HG02943 (cell line): Measurements from ENCODE around the gene TXNL4A.
"Not testable (repeated sequence)": the region's sequence is repeated elsewhere in the genome, so short reads cannot be mapped to it uniquely, and the experiment has no call there.

Experiments
- ATAC-seq: cut with Tn5 transposase; IDR thresholded peaks from one replicate; pipeline ENCODE4 v1.9.1; 2021; ENCODE audit warnings: mild to moderate bottlenecking, low read depth, moderate library complexity; ENCODE audit not compliant: unreplicated experiment

Gene TXNL4A, protein sequence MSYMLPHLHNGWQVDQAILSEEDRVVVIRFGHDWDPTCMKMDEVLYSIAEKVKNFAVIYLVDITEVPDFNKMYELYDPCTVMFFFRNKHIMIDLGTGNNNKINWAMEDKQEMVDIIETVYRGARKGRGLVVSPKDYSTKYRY

DNA sequence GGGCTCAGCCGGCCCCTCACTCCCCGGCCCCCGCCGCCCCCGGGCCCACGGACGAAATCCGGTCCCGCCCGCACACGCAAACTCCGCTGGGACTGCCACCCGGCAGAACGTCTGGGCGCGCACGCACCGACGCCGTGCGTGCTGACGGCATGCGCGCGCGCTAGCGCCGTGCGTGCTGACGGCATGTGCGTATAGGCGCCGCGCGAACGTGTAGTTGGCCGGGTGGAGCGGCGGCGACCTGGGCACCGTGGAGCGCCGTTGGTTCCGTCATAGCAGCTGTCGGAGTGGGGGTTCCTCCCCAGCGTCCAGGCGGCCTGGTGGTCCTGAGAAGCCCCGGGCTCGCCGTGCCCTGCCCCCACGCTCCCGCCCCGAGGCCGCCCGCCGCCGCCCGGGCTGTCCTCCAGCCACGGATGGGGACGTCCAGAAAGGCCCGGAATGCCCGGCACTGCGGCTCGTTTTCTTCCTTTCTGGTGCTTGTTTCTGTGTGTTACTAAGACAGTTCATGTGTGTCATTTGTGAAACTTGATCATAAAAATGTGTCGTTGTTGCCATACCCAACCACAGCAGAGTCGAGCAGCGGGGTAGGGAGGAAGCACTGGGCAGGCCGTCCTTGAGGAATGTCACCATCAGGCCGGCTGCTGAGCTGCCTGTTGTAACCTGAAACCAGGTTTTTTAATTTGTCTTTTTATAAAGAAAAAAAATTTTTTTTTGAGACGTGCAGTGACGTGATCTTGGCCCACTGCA is at the start of gene TXNL4A:
TSS of gene TXNL4A (minus strand) at position 113 of the 744 bp plus-strand sequence. CDS start 171 bp downstream, outside the sequence.
- ATAC-seq, result peak; percentile 92

DNA sequence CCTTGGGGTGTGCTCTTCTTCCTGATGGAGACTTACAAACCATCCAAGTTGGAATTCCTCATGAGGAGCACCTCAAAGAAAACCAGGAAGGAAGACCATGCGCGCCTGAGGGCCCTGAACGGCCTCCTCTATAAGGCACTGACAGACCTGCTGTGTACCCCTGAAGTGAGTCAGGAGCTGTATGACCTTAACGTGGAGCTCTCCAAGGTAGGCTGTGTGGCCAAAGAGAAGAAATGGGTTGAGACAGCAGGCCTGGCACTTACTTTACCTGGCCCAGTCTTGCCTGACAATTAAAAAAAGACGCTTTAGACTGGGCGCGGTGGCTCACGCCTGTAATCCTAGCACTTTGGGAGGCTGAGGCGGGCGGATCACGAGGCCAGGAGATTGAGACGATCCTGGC is 48.9 kb upstream of the TXNL4A start:
- no peak for ATAC-seq

DNA sequence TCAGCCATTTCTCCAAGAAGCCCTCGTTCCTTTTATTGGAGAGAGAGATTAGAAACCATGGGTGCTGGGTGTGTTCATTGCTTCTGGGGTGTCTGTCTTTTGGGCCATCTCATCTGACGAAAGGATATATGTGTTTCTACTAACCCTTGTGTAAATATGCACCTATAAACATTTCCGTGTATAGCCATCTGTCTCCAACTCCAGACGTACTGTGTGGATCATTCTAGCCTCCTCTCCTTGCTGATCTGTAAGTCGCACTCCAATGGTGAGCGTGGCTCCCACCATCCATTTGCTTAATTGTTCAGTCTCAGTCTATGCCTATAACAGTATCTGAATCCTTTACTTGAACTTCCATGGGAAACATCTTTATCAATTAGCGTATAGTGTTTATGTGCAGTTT is 47.6 kb upstream of the TXNL4A start:
- ATAC-seq, result no peak

DNA sequence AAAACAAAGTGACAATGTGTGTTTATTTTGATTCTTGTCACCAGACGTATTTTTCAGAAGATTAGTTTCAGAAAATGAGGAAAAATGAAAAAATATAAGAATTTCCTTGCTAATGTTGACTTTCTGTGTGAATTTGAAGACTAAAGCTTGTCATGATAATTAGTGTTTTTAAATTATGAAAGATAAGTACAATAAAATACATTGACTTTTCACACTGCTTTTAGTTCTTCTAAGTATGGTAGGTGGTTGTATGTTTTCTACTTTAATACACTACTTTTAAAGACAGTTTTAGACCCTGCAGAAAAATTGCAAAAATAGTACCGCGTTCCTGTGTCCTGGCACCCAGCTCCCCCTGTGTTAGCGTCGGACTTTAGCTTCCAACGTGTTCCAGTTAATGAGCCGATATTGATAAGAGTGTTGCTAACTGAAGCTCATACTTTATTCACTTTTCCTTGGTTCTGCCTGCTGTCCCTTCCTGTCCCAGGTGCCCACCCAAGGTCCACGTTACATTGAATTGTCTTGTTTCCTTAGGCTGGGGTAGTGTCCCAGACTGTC is 46.6 kb upstream of the TXNL4A start:
- no peak for ATAC-seq

DNA sequence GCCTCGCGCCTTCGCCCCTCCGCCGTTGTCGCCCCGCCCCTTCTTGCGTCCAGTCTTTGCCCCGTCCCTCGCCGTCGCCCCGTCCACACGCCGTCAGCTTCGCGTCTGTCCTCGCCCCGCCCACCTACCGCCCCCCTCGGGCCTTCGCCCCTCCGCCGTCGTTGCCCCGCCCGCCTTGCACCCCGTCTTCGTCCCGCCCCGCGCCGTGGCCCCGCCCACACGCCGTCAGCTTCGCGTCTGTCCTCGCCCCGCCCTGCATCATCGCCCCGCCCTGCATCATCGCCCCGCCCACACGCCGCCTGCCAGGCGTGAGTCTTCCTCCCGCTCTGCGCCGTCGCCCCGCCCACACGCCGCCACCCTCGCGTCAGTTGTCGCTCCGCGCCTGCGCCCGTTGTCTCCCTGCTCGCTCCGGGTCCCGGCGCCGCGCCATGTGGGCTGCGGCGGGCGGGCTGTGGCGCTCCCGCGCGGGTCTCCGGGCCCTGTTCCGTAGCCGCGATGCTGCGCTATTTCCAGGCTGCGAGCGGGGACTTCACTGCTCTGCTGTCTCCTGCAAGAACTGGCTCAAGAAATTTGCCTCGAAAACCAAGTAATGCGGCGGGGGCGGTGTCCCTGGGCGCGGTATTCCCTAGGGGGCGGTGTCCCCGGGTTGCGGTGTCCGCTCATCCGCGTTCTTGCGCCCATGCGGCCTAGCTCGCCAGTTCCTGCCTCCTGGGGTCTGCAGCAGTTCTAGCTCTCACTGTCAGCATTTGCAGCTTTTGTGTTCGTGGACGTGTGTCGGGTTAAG is 45.9 kb upstream of the TXNL4A start, which contains the start of gene RBFA:
TSS of gene RBFA (plus strand) at position 367 of the 784 bp plus-strand sequence. CDS start at position 429, 62 bp downstream.
- peak; percentile 81 for ATAC-seq

DNA sequence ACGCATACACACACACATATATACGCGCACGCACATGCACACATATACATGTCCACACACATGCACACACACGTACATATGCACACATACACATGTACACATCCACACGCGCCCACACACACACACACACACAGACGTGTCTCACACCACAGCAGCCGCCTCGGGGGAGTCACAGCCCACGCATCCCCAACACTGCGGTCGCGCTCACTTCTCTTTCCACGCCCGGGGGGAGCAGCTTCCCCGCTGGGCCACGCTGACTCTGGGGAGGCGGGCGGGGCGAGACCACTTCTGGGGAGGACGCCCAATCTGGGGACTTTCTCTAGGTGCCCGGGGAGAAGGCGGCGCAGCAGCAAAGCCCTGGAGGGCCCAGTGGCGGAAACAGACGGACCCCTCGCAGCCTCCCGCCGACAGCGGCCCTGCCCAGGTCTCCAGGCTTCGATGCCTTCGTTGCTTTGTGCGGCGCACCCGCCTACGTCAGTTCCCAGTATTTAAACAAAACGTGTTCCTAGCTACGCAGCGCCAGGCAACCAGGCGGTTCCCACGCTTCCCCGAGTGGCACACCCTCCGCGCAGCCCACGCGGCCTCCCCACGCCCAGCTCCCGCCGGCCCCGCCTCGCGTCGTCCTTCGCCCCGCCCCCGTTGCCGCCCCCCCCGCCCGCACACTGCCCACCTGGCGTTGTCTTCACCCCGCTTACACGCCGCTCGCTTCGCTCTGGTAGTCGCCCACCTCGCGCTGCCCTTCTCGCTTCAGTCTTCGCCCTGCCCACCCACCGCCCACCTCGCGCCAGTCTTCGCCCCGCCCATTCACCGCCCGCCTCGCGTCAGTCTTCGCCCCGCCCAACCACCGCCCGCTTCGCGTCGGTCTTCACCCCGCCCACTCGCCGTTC is 45.1 kb upstream of the TXNL4A start:
- peak; percentile 51 for ATAC-seq

DNA sequence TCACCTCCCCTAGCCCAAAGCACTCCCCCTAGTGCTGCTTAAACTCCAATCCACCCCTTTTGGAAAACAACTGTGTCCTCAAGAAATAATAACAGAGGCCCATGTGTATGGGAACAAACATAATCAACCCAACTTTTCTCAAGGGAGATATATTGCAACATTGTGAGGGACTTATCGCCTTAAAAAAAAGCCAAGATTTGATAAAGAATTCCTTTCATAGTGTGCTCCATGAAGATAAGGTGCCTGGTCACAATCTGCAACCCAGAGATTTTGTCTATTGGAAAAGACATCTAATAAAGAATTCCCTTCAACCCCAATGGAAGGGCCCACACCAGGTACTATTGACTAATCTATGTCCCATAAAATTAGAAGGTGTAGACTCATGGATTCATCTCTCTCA is 41.3 kb upstream of the TXNL4A start:
- no peak for ATAC-seq

DNA sequence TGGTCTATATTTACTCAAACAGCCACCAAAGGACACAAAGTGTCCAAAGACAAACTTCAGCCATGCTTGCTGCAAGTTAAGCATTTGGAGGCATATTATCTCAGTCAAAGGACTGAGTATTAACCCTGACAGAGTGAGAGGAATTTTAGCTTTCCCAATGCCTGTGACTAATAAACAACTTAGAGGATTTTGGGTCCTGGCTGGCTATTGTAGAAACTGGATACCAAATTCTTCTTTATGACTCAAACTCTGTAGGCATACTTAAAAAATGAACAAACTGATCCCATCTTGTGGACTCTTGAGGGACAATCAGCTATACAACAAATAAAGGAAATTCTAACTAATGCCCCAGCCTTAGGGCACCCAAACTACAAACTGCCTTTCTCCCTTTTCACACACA is 39.4 kb upstream of the TXNL4A start:
- ATAC-seq, result not testable (repeated sequence)

DNA sequence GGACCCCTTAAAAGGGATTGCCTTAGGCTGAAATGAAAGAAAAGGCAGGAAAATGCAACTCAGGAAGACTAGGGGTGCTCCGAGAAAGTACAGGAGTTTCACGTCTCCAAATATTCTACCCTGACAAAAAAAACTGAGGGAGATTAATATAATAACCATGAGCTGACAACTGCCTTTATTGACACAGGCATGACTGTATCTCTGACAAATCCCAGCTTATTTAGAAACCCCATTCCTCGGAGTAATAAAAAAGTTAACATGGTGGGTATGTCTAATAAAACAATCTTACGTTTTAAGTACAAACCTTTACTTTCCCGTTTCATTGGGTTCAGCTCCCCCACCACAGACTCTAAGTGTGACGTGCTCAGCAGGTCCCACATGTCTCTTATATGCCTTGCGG is 38.0 kb upstream of the TXNL4A start:
- ATAC-seq, result no peak

DNA sequence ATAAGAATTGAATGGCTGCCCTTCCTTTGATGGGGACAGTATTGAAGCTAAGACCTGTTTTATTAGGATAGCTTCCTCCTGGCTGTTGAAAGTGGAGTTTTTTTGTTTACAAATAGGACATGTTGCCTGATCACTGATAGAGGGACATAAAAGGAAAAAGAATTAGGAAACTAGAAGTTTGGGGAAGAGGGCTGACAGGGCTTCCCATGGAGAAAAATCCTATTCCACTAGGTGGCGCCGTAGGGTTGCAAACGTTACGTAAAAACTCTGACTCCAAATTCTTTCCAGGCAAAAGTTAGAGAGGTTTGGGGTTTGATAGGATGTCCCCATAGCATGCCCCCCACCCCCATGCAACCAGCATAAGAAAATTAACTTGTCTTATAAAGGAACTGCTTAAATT is 34.8 kb upstream of the TXNL4A start:
- no peak for ATAC-seq

DNA sequence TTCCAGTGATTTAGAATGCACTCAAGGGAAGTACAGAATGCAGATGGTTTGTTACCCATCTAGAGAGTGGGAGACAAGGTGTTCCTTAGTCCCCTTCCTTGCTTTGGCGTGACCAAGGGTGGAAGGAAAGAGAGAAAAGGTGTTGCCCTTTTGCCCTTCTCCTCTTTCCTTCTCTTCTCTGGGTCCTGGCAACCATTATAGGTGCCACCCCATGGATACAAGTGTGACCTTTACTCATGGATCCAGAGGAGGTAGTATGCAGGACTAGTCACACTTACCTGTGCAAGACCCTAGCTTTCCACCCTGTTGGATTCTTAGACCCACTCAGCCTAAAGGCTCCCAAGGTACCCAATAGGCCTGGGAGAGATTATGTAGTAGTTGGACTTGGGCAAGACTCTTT is 34.2 kb upstream of the TXNL4A start:
- ATAC-seq, result no peak

DNA sequence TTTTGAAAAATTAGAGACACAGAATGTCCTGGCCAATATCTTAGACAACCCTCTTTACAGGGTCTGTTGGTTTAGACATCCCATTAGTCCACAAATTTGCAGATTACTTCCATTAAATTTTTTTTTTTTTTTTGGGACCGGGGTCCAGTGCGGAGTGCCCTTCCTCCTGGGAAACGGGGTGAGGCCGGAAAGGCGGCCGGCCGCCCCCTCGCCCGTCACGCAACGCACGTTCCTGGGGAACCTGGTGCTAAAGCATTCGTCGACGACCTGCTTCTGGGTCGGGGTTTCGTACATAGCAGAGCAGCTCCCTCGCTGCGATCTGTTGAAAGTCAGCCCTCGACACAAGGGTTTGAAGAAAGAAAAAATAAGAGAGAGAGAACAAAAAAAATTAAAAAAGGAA is 24.4 kb upstream of the TXNL4A start:
- ATAC-seq, result no peak

DNA sequence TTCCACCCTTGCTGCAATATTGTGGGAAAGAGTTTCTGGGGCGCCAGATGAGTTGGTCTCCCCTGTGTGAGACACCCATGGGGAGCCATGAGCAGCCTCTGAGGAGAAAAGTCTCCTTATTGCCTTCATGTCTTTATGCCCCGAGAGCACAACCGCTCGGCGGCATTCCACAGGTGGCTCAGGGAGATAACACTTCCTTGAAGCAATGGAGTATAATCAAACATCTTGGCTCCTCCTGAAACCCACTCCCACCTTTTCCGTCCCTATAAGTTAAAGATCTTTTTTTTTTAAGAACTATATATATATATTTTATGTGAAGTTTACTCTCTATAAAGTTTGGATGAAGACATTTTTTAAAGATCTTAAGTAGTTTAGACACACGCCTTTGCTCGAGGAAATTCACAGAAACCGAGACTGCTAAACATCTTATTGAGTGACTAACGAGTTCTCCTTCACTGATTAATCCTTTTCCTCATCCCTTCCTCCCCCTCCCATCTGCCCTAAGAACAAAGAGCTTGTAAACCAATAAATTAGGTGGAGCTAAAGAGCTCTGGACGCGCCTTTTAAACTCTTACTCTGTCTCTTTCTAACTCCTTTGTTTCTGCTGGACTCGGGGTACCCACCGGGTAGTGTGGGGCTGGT is 23.3 kb upstream of the TXNL4A start:
- ATAC-seq, result not testable (repeated sequence)

DNA sequence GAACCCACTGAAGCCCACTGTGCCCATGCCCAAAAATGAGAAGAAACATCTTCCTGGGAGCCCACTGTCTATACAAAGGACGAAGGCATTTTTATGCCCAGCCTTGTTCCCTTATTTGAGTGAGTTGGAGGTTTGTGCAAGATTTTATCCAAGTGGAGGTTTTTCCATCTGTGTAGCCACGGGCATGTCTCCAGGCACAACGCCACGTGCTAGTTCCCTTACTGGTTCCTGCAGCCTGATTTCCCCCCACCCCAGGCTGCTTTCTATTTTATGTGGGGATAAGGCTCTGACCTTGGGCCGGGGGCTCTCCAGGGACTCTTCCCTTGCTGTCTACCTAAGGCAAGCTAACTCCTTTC is 22.2 kb upstream of the TXNL4A start:
- no peak for ATAC-seq

DNA sequence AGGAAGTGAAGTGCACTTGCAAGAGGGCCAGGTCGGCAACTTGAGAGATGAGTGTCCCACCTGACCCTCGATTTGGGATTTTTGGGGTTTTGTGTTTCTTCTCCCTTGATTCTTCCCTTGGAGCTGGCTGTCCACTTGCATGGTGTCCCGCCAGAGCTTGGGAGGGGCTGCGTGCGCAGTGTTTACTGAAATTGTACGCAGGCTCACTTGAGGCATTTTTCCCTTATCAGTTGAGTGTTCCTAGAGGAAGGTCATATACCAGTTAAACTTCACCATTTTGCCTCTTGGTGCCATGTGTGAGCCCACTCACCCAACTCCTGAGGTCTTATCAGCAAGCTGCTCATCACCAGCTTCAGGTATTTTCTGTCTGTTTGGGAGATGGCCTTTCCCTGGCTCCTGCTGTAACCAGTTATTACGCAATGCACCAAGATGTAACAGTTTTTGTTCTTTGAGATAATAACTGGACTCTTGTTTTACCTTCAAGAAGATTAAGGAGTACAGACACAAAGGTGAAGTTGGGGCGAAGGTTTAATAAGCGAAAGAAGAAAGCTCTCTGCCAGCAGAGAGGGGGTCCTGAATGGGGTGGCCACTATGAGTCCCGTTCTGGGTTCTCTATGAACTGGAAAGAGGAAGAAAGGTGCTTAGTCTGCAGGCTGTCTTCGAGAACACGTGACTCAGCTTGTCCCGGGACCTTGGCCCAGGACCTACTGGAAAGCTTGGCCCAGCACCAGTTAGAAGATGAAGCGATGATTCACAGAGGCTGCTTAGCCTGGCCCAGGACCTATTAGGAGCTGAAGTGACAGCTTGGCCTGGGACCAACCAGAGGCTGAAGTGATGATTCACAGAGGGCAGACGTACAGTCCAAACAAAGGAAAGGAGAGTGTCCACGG is 21.5 kb upstream of the TXNL4A start:
- ATAC-seq, result no peak

DNA sequence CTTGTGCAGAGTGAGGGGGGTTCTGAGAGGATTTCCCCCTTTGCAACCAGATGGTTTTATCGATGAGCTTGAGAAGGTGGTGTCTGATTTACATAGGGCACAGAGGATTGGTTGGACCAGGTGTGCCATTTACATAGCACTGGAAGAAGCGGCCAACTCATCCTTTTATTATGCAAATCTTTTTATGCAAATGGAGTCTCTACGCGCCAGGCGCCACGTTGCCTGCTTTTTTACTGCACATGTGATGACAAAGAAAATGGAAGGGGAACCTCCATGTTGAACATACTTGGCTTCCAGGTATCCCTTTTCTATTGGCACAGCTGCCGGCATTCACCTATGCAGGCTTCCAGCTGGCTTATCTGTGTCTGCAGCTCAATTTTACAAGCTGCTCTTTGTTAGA is 18.4 kb upstream of the TXNL4A start:
- no peak for ATAC-seq

DNA sequence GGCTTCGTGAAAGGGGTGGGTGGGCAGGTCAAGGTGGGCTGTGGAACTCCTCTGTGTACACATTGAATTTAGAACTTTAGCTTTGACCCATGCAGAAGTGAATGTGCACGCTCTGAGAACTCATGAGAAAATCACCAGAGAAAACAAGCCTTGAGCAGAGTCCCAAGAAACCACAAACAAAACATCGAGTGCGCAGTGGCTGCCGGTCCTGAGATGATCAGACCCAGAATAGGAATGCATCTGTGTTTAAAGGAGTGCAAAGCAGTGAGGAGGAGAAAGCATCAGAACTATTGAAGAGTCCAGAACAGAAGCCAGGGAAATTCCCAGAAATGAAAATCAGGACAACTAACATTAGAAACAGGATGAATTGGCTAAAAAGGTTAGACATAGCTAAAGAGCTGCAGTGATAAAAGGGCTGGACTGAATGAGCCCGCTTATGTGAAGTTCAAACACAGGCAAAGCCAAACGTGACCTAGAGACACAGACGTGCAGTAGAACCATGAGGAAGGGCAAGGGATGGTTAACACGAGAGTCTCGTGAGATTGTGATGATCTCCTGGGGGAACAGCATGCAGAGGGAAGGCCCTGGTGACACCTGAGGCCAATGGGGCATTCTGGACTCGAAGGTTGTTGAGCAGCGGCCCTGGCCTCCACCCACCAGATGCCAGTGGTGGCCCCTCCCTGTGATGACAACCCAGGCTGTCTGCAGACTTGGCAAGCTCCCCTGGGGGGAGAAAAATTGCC is 16.4 kb upstream of the TXNL4A start:
- no peak for ATAC-seq

DNA sequence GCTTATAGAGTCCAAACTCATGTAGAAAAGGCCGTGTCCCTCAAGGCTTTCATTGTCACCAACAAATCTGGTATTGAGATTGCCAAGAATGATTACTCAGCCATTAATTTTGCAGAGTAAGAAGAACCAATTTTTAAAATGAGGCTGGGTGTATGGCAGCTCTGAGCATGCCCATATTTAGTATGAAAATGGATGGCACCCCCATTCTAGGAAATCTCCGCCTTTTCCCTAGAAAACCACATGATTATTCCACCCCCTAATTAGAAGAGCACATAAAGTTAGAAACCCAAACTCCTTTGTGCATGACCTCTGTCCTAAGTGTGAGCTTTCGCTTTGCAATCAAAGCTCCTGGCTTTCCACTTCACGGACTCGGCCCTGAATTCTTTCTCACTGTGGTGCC is 14.1 kb upstream of the TXNL4A start:
- no peak for ATAC-seq
